ENCODE results near the gene PROZ. TPM values are rescaled to one million over a fixed set of nuclear protein-coding genes. Genes with fewer than 3 reads are reported as not detected.

PROZ gene
- total RNA-seq, 1 donor from 2014 or later = not detected

DNA sequence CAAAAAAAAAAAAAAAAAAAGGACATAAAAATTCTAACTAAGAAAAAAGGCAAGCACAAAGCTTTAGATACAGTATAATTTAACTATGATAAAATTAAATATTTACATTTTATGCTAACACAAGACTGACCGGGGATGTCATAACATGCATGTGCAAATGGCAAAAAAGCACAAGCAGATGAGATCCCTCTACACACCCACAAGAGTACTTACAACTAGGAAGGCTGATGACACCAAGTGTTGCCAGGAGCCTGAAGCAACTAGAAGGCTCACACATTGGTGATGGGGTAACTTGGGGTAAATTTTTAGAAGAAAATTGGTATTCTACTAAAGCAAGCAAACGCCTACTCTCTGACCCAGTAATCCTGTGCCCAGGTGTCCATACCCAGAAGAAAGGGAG, 43.4 kb downstream of the PROZ start:
- H3K27ac Mint-ChIP-seq = no peak overlapping the region
- H3K9me3 Mint-ChIP-seq = no peaks in the 10 kb centered on the region
- peaks cover 13% of the 10 kb centered on the region for H3K36me3 Mint-ChIP-seq
- H3K4me3 Mint-ChIP-seq = no peak overlapping the region
- TF ChIP-seq, protein P1, sequence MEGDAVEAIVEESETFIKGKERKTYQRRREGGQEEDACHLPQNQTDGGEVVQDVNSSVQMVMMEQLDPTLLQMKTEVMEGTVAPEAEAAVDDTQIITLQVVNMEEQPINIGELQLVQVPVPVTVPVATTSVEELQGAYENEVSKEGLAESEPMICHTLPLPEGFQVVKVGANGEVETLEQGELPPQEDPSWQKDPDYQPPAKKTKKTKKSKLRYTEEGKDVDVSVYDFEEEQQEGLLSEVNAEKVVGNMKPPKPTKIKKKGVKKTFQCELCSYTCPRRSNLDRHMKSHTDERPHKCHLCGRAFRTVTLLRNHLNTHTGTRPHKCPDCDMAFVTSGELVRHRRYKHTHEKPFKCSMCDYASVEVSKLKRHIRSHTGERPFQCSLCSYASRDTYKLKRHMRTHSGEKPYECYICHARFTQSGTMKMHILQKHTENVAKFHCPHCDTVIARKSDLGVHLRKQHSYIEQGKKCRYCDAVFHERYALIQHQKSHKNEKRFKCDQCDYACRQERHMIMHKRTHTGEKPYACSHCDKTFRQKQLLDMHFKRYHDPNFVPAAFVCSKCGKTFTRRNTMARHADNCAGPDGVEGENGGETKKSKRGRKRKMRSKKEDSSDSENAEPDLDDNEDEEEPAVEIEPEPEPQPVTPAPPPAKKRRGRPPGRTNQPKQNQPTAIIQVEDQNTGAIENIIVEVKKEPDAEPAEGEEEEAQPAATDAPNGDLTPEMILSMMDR (conservative IDR thresholded peaks at IDR 0.05) = no peak
- H3K4me1 Mint-ChIP-seq (ENCODE audit: unreplicated experiment) = peaks cover 23% of the 10 kb centered on the region
- no peak for DNase-seq (ENCODE audit: extremely low spot score, unreplicated experiment)
- no peaks in the 10 kb centered on the region for H3K27me3 Mint-ChIP-seq

DNA sequence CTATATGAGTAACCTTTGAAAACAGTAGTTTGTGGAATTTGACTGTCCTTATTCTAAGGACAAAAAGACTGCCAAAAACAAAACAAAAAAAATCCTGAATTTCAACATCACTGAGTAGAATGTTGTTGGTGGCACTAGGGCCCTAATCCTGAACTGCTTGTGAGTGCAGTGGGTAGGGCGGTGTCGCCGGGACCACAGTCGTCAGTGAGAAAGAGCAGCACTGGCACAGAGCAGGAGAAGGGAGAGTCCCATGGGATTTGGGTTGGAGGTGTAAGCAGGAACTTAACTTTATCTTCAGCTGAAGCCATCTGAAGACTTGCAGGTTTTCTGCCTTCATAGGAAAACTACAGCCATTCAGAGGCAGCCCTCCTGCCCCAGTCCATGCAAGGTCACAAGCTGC, 44.5 kb downstream of the PROZ start:
- peaks cover 11% of the 10 kb centered on the region for H3K36me3 Mint-ChIP-seq
- no peak overlapping the region for H3K27ac Mint-ChIP-seq

DNA sequence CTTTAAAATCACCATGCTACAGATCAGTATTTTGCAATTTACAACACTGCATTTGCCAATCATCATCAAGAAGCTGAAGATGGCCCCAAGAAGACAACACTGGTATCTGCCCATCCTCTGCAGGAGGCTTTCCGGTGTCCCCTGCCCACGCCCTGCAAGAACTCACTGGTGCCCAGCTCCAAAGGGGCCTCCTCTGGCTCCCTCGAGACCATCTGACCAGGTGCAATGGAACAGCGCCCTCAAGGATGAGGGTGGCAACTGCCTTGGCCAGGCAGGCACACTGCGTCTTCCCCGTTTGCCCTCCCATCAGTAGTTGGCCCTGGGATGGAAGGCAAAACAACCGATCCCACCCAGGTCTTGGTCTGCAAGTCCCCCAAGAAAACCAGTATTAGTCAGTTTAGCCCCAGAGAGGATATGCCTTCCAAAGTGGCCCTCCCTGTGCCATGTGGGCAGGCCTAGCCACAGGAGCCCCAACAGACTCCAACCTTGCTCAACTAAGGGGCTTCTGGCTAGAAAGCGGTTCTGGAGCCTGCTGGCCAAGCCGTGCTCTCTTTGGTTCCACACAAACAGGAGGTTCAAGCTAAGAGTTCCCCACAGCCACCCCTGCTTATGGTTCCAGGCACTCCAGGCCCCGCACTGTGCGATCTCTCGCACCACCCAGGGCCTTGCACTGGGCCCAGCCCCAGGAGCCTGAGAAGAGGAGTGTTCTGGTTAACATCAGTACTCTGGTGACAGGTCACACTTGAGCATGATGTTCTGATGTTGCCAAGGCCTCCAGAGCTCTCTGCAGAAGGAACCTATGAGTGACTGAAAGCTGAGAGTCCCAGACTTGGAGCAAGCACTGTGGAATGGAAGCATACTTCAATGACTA, 45.3 kb downstream of the PROZ start:
- Mint-ChIP-seq H3K4me1 (ENCODE audit: unreplicated experiment) (peaks cover 31% of the 10 kb centered on the region), H3K27ac (no peak overlapping the region), H3K36me3 (peaks cover 9% of the 10 kb centered on the region), H3K27me3 (no peaks in the 10 kb centered on the region), H3K4me3 (no peak overlapping the region), H3K9me3 (no peaks in the 10 kb centered on the region)
- no peak for DNase-seq (ENCODE audit: extremely low spot score, unreplicated experiment)
- TF ChIP-seq, protein P1 (conservative IDR thresholded peaks at IDR 0.05) = no peak

More for the DNA sequence above, 44.5 kb downstream of the PROZ start:
- TF ChIP-seq, protein P1 (conservative IDR thresholded peaks at IDR 0.05) = no peak
- Mint-ChIP-seq H3K4me3 (no peak overlapping the region), H3K27me3 (no peaks in the 10 kb centered on the region), H3K9me3 (no peaks in the 10 kb centered on the region), H3K4me1 (ENCODE audit: unreplicated experiment) (peaks cover 31% of the 10 kb centered on the region)
- DNase-seq (ENCODE audit: extremely low spot score, unreplicated experiment) = no peak

DNA sequence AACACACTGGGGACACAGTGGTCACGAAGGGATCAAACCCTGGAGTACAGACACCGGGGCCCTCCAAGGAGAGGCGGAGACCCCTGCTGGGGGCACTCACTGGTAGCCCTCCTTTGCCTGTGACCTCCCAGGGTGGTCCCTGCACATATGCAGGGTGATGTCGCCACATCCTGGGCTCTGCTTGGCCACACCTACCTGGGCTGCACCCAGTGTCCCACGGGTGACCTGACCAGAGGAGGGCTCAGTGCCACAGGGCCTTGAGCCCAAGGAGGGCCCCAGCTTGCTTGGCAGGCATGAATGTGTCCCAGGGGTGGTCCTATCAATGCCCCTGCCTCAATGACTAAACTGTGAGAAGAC, 45.9 kb downstream of the PROZ start:
- no peak for DNase-seq (ENCODE audit: extremely low spot score, unreplicated experiment)
- Mint-ChIP-seq H3K27me3 (no peaks in the 10 kb centered on the region), H3K9me3 (no peaks in the 10 kb centered on the region), H3K4me3 (no peak overlapping the region), H3K36me3 (peaks cover 9% of the 10 kb centered on the region), H3K4me1 (ENCODE audit: unreplicated experiment) (peaks cover 31% of the 10 kb centered on the region), H3K27ac (no peak overlapping the region)
- TF ChIP-seq, protein P1 (conservative IDR thresholded peaks at IDR 0.05) = no peak

DNA sequence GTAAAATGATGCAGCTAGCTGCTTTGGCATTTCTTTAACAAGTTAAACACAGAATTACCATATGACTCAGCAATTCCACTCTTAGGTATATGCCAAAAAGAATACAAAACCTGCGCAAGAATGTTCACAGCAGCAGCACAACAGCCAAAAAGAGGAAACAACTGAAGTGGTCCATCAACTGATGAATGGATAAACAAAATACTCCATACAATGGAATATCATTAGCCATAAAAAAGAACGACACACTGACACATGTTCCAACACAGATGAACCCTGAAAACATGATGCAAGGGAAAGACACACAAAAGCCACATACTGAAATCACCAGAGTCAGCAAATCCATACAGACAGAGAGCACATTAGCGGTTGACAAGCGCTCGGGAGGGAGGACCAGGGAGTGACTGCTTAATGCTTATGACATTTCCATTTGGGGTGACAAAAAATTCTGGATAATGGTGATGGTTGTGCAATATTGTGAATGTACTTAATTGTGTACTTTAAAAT, 47.0 kb downstream of the PROZ start:
- Mint-ChIP-seq H3K27me3 (no peaks in the 10 kb centered on the region), H3K4me3 (peak overlapping the region; percentile 61)
- DNase-seq (ENCODE audit: extremely low spot score, unreplicated experiment) = no peak

More for the DNA sequence above, 47.0 kb downstream of the PROZ start:
- Mint-ChIP-seq H3K9me3 (no peaks in the 10 kb centered on the region), H3K36me3 (peaks cover 4% of the 10 kb centered on the region), H3K27ac (peak overlapping the region; percentile 57), H3K4me1 (ENCODE audit: unreplicated experiment) (peaks cover 31% of the 10 kb centered on the region)
- TF ChIP-seq, protein P1 (conservative IDR thresholded peaks at IDR 0.05) = no peak
